GM12864 (cell line): ENCODE data around the gene G3BP2.

Source experiments
- DNase-seq: peaks from one replicate; pipeline ENCODE4 v3.0.0-alpha.2; 2011; ENCODE audit warnings: low read depth
- H3K4me3 ChIP-seq: 2 replicates; pipeline ENCODE4 v1.5.1; 2011; ENCODE audit warnings: mild to moderate bottlenecking, low read depth, low read length, control low read depth
- CTCF ChIP-seq: IDR thresholded peaks from 2 replicates; pipeline ENCODE4 v1.5.1; 2011; ENCODE audit warnings: low read depth, mild to moderate bottlenecking, moderate library complexity, low read length, control low read depth, inconsistent platforms; ENCODE audit errors: missing control alignments

G3BP2 gene

GRCh38 chr4:75659512-75660031 is 13.6 kb downstream of the G3BP2 start:
- no peak for TF ChIP-seq CTCF
- no peak for DNase-seq
- H3K4me3 ChIP-seq = no peak overlapping the region

- no peak for DNase-seq
- no peak for TF ChIP-seq CTCF
- H3K4me3 ChIP-seq = no peak overlapping the region
Measured at GRCh38 chr4:75658876-75659275, 14.3 kb downstream of the G3BP2 start.

- H3K4me3 ChIP-seq = no peak overlapping the region
- peak; percentile 13 for DNase-seq
- TF ChIP-seq CTCF = no peak
Measured at GRCh38 chr4:75655562-75655961, 17.6 kb downstream of the G3BP2 start.

- no peak overlapping the region for H3K4me3 ChIP-seq
- DNase-seq = no peak
- TF ChIP-seq CTCF = no peak
Measured at GRCh38 chr4:75654905-75655304, 18.3 kb downstream of the G3BP2 start.

- no peak for TF ChIP-seq CTCF
- H3K4me3 ChIP-seq = no peak overlapping the region
- no peak for DNase-seq
Measured at GRCh38 chr4:75653845-75654503, 19.2 kb downstream of the G3BP2 start.

GRCh38 chr4:75644095-75644494 is 29.1 kb downstream of the G3BP2 start:
- no peak for TF ChIP-seq CTCF
- no peak for DNase-seq
- H3K4me3 ChIP-seq = no peak overlapping the region

- H3K4me3 ChIP-seq = no peak overlapping the region
- no peak for DNase-seq
- no peak for TF ChIP-seq CTCF
Measured at GRCh38 chr4:75643651-75644050, 29.6 kb downstream of the G3BP2 start.
